Measurements from ENCODE around the gene CPEB2.

- TF ChIP-seq CTCF (conservative IDR thresholded peaks at IDR 0.05; ENCODE audit: low read length) (no peak), EZH2phosphoT487 (IDR thresholded peaks at IDR 0.05; ENCODE audit: borderline replicate concordance, low read depth, low read length) (no peak)
Observed at GRCh38 chr4:15109600-15109999, 107.3 kb downstream of the CPEB2 start.

All from OCI-LY7 (cell line).